Stimulated activated naive CD4-positive, alpha-beta T cell (primary cell): Measurements from ENCODE around the gene ZFP62.
"Not testable (repeated sequence)": the region's sequence is repeated elsewhere in the genome, so short reads cannot be mapped to it uniquely, and the experiment has no call there.

Experiments used
- DNase-seq, 6 experiments: peaks; one replicate each; lab custom pipeline; 2025; lab: John Stamatoyannopoulos, UW

ZFP62 gene

GRCh38 chr5:180830253-180831138, 30.6 kb downstream of the ZFP62 start:
- DNase-seq, result peak; percentile 68 to 82 (median 74)

GRCh38 chr5:180829726-180830125, 31.4 kb downstream of the ZFP62 start:
- DNase-seq, result no peak

- not testable (repeated sequence) for DNase-seq
Observed at GRCh38 chr5:180828756-180829531, 32.1 kb downstream of the ZFP62 start.

GRCh38 chr5:180827374-180827773, 33.7 kb downstream of the ZFP62 start:
- DNase-seq, result not testable (repeated sequence)

- no peak for DNase-seq
Observed at GRCh38 chr5:180825768-180826525, 35.1 kb downstream of the ZFP62 start.

GRCh38 chr5:180824630-180825476, 36.2 kb downstream of the ZFP62 start:
- DNase-seq, result no peak

- DNase-seq, result no peak
Observed at GRCh38 chr5:180823940-180824629, 37.0 kb downstream of the ZFP62 start.

GRCh38 chr5:180823346-180823745, 37.7 kb downstream of the ZFP62 start:
- no peak for DNase-seq

- no peak for DNase-seq
Observed at GRCh38 chr5:180821538-180821937, 39.5 kb downstream of the ZFP62 start.

GRCh38 chr5:180820788-180821321, 40.2 kb downstream of the ZFP62 start:
- DNase-seq, result no peak

- DNase-seq, result no peak
Observed at GRCh38 chr5:180818677-180819341, 42.3 kb downstream of the ZFP62 start.

GRCh38 chr5:180817893-180818674, 43.0 kb downstream of the ZFP62 start:
- no peak for DNase-seq

GRCh38 chr5:180816608-180817534, 44.2 kb downstream of the ZFP62 start:
- peak in 2 of 6 experiments; percentile 17 to 24 for DNase-seq

GRCh38 chr5:180815293-180815917, 45.7 kb downstream of the ZFP62 start:
- DNase-seq, result no peak

- DNase-seq, result no peak
Observed at GRCh38 chr5:180813420-180813819, 47.7 kb downstream of the ZFP62 start.

GRCh38 chr5:180811623-180812124, 49.4 kb downstream of the ZFP62 start:
- DNase-seq, result no peak

GRCh38 chr5:180810959-180811622, 50.0 kb downstream of the ZFP62 start:
- no peak for DNase-seq
